GM12874 (cell line): ENCODE data around the gene OR10T2.

ENCODE experiments used
- TF ChIP-seq, protein P1 (sequence below): IDR thresholded peaks from 2 replicates; pipeline ENCODE4 v1.5.1; 2011; ENCODE audit warnings: low read depth, mild to moderate bottlenecking, control low read depth, low read length, moderate library complexity; ENCODE audit not compliant: insufficient read depth

OR10T2 gene

DNA sequence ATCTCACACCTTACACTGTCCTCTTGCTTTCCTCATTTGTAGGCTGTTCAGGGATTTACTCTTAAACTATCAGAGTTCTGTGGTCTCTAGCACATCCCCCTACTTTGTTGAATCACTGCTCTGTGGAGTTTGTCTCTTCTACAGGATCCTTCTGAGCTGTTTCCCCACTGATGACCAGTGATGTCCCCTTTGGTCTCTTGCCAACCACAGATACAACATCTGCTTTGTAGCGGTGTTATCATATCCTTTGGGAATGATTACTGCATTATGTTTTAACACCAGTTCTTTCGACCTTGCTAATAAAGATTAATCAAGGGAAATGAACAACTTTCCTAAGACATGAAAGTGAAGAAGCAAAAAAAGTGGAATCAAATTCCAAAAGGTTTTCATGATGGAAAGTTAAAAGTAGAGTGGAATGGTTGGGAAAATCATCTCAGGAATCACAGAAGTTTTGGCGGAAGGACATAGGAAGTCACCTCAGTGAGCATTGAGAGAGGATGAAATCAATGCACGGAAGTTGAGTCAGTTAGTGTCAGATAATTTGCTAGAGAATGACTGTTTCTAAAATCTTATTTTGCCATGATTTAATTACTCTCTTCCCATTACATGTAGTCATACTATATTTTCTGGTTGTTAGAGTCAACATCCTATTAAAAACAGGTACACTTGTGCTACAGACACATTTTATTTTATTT lies 15.5 kb upstream of the OR10T2 start:
- TF ChIP-seq, protein P1, sequence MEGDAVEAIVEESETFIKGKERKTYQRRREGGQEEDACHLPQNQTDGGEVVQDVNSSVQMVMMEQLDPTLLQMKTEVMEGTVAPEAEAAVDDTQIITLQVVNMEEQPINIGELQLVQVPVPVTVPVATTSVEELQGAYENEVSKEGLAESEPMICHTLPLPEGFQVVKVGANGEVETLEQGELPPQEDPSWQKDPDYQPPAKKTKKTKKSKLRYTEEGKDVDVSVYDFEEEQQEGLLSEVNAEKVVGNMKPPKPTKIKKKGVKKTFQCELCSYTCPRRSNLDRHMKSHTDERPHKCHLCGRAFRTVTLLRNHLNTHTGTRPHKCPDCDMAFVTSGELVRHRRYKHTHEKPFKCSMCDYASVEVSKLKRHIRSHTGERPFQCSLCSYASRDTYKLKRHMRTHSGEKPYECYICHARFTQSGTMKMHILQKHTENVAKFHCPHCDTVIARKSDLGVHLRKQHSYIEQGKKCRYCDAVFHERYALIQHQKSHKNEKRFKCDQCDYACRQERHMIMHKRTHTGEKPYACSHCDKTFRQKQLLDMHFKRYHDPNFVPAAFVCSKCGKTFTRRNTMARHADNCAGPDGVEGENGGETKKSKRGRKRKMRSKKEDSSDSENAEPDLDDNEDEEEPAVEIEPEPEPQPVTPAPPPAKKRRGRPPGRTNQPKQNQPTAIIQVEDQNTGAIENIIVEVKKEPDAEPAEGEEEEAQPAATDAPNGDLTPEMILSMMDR = no peak

DNA sequence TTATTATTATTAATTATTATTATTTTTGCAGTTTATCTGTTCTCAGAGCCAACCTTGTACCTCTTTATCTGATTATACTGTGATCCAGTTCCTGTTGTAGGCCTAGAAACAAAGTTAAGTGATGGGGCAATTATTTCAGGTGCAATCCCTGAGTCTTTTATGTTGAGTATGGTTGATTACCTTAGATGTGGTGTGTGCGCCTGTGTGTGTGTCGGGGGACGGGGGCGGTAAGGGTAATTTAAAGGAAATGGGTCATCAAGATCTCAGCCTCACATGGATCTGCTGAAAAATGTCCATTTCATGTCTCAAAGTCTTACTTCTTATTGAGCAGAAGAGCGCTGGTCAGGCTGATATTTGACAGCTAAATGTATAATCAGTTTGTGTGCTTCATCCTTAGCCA lies 7.8 kb upstream of the OR10T2 start:
- TF ChIP-seq, protein P1 = no peak

DNA sequence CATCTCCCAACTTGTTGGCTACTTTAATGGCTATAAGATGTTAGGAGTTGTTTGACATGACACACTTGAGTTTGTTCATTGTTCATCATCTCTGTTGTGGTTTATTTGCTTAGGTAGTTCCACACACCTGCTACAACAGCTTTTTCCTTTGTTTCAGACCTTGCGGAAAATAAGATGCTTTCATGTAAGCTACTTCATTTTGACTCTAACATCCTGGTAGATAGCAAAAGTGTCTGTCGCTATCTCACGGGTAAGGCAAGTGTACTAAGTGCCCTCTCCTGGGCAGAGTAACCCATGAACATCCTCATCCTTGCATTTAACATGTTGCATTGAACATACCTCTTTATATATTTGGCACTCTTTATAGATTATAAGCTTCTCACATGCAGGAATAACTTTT lies 1.6 kb upstream of the OR10T2 start:
- TF ChIP-seq, protein P1 = no peak

DNA sequence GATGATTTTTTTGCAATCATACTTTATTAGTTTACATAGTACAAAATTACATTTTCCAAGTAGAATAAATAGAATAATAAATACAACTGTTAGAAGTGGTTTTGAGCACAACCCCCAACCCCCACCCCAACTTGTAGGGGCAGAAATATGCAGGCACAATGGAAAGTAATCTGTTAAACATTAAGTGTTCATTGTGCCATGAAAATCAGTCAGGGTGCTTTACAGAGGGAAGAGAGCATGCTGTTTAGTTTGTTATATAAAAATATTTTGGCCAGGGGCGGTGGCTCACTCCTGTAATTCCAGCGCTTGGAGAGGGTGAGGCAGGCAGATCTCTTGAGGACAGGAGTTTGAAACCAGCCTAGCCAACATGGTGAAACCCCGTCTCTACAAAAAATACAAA lies 2.6 kb downstream of the OR10T2 start:
- TF ChIP-seq, protein P1 = no peak

DNA sequence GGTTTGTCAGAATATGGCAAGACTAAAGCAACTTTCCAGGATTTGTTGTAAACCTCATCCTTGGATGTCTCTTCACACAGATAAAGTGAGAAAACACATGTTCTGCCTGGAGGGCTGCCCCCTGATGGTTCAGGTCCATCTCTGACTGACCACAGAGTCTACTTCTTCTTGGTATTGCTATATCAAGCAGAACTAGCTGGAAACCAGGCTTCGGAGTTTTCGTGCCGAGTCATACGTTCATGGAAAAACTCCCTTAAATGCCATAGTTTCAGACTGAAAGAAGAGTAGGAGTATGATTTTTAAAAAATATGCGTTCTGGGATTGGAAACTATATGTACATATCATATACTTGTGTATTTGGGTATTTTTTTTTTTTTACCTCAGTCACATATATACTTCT lies 5.8 kb downstream of the OR10T2 start:
- TF ChIP-seq, protein P1 = no peak

DNA sequence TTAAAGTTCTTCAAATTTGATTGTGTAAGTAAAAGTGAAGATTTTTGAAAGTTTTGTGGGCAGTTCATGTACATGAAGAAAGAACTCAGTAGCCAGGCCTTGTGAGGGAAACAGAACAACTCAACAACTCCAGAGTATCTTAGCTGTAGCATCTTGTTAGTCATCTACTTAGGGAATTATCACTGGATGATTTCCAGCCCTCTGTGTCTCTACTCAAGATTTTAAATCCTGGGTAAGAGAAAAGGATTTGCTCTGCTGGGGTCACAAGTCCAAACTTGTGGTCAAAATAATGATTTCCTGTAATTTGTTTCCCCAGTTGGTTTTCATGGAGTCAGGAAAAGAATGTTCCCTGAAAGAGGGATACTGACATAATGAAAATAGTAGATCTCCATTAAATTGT lies 8.2 kb downstream of the OR10T2 start:
- TF ChIP-seq, protein P1 = no peak

DNA sequence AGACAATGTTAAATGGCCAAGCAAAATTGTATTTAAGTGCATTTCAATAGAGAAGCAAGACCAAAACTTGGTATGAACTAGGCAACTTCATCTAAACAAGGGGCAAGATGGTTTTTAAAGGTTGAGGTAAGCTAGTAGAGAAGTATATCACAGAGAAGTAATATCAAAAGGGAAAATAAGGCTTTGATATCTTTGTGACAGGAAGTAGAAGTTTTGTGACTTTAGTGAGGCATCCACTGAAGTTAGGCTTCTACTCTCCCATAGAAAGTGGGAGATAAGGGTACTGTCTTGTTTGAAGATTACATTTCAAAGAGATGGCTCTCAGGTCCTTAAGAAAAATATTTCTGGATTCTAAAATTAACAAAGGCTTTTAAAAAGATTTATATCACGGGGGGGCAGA lies 8.9 kb downstream of the OR10T2 start:
- TF ChIP-seq, protein P1 = no peak

DNA sequence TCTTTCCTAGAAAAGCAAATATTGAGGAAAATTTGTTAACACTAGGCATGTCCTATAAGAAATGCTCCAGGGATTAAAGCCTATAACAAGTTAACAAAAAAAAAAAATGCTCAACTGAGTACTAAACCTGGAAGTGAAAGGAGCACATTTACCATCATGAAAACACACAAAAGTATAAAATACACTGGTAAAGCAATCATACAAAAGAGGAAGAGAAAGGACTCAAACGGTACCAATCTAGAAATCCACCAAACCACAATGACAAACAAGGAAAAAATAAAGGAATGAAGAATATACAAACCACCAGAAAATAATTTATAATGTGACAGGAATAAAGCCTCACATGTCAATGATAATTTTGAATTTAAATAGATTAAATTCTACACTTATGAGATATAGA lies 24.4 kb downstream of the OR10T2 start:
- TF ChIP-seq, protein P1 = no peak
